ENCODE data around the gene PJA1. TPM values are rescaled to one million over a fixed set of nuclear protein-coding genes. Genes with fewer than 3 reads are reported as not detected.

Gene PJA1
- total and polyA plus RNA-seq, 2 donors (not counting 3 experiments of a cell fraction or from before 2014, with no cell fraction given): 8.2 to 16.1 TPM

GRCh38 chrX:69113723-69114122 lies 51.5 kb downstream of the PJA1 start:
- intact Hi-C loops (cut with micrococcal nuclease) (no loop called here), dilution Hi-C loops (cut with MboI; ENCODE audit: extremely low pct_ligation_motif_present, low sequenced_read_pairs) (no loop called here)
- no peak overlapping the region for H3K4me2 ChIP-seq (ENCODE audit: insufficient read depth, low read length)
- no TSS peak for BruUV-seq (replicated peaks)
- no peak for TF ChIP-seq MYC (IDR thresholded peaks at IDR 0.05; ENCODE audit: low read depth, low read length)
- TF ChIP-seq MAX (IDR thresholded peaks at IDR 0.05; ENCODE audit: insufficient read depth, insufficient read length): no peak
- no peak for TF ChIP-seq CTCF (IDR thresholded peaks at IDR 0.05; ENCODE audit: extremely low read depth in 1 of 2, insufficient read depth in 1 of 2, low read depth in 1 of 2, low read length in 2 of 2)
- TF ChIP-seq JUN (IDR thresholded peaks at IDR 0.05; ENCODE audit: borderline replicate concordance, insufficient read depth, insufficient read length, low read depth): no peak
- no peak for TF ChIP-seq POLR2A (IDR thresholded peaks at IDR 0.05; ENCODE audit: low read depth, low read length)
- no peak for TF ChIP-seq POLR2AphosphoS5 (IDR thresholded peaks at IDR 0.05; ENCODE audit: insufficient read depth, low read depth, low read length)
- TF ChIP-seq GATA2 (IDR thresholded peaks at IDR 0.05; ENCODE audit: insufficient read depth, insufficient read length, low read depth, low read length): no peak
- TF ChIP-seq EZH2 (IDR thresholded peaks at IDR 0.05; ENCODE audit: borderline replicate concordance, low read depth, low read length, severe bottlenecking): no peak
- no peak for TF ChIP-seq FOS (IDR thresholded peaks at IDR 0.05; ENCODE audit: borderline replicate concordance, insufficient read depth, low read length)
- H3K9me3 ChIP-seq (replicated peaks; ENCODE audit: control insufficient read depth, insufficient read depth, low read length): no peaks in the 10 kb centered on the region
- no peak overlapping the region for H2AFZ ChIP-seq (ENCODE audit: low read depth, low read length)
- no peaks in the 10 kb centered on the region for H4K20me1 ChIP-seq (replicated peaks; ENCODE audit: control insufficient read depth, extremely low read depth, insufficient read depth, low read length)
- H3K79me2 ChIP-seq (ENCODE audit: control insufficient read depth, insufficient read depth, low read length): no peaks in the 10 kb centered on the region
- no peaks in the 10 kb centered on the region for H3K4me1 ChIP-seq (ENCODE audit: control insufficient read depth, extremely low read depth, insufficient read depth, low read length)
- H3K27ac ChIP-seq (ENCODE audit: insufficient read depth, low read depth, low read length): no peak overlapping the region
- H3K9ac ChIP-seq (replicated peaks; ENCODE audit: extremely low read depth, insufficient read depth, low read length): no peak overlapping the region
- H3K9me1 ChIP-seq (replicated peaks; ENCODE audit: control insufficient read depth, extremely low read depth, insufficient read depth, low read length): no peaks in the 10 kb centered on the region
- FAIRE-seq (no peak), DNase-seq (ENCODE audit: low read depth, low spot score) (no peak)
- ChIA-PET CTCF (no interaction called here), POLR2A (no interaction called here)
- H3K4me3 ChIP-seq (replicated peaks in 1 of 3; ENCODE audit: insufficient read depth in 1 of 3, low read depth in 1 of 3, low read length in 3 of 3): no peak overlapping the region
- H3K27me3 ChIP-seq (ENCODE audit: control insufficient read depth in 2 of 2, insufficient read depth in 2 of 2, low read length in 2 of 2): no peaks in the 10 kb centered on the region
- H3K36me3 ChIP-seq (ENCODE audit: control insufficient read depth in 2 of 2, extremely low read depth in 1 of 2, insufficient read depth in 2 of 2, low read length in 2 of 2): no peaks in the 10 kb centered on the region
